Natural killer cell (primary cell): Measurements from ENCODE around the gene RNF121. TPM values are rescaled to one million over a fixed set of nuclear protein-coding genes. Genes with fewer than 3 reads are reported as not detected.
"Not testable (repeated sequence)": the region's sequence is repeated elsewhere in the genome, so short reads cannot be mapped to it uniquely, and the experiment has no call there.

Experiments
- ATAC-seq, 3 donors: fragments of 150-1000 bp in 2 of 3; fragments of 200-7000 bp in 1 of 3; cut with Tn5 transposase; 1 replicate in 1 of 3; 2 replicates in 2 of 3; pipeline ENCODE4 v1.10.0; 2021; ENCODE audit warnings: mild to moderate bottlenecking in 2 of 3, moderate library complexity in 2 of 3
- DNase-seq, 2 donors: peaks; one replicate each; pipeline versions ENCODE4 v3.0.0 to v3.0.0-alpha.2; 2013 to 2021; ENCODE audit warnings: mixed read lengths in 1 of 2
- H3K27ac ChIP-seq: one replicate; pipeline ENCODE4 v1.5.1; 2013; ENCODE audit warnings: mild to moderate bottlenecking, low read length
- H3K27me3 ChIP-seq: one replicate; pipeline ENCODE4 v1.6.1; 2013; ENCODE audit warnings: low read length; ENCODE audit not compliant: control insufficient read depth, insufficient read depth
- H3K36me3 ChIP-seq: one replicate; pipeline ENCODE4 v1.6.1; 2013; ENCODE audit warnings: low read length; ENCODE audit not compliant: control insufficient read depth, insufficient read depth
- H3K4me1 ChIP-seq: one replicate; pipeline ENCODE4 v1.6.1; 2013; ENCODE audit warnings: low read length; ENCODE audit not compliant: control insufficient read depth, insufficient read depth
- H3K4me3 ChIP-seq: one replicate; pipeline ENCODE4 v1.5.1; 2013; ENCODE audit warnings: low read length
- H3K9me3 ChIP-seq: one replicate; pipeline ENCODE4 v1.6.1; 2013; ENCODE audit warnings: low read length; ENCODE audit not compliant: control insufficient read depth, insufficient read depth
- H3K27ac Mint-ChIP-seq, 2 donors: one replicate each; pipeline ENCODE4 v1.8.0; 2022; ENCODE audit warnings: mild to moderate bottlenecking in 2 of 2, mixed read lengths in 2 of 2, moderate library complexity in 1 of 2
- H3K27me3 Mint-ChIP-seq, 2 donors: one replicate each; pipeline ENCODE4 v1.8.0; 2022; ENCODE audit warnings: low read depth in 2 of 2, mixed read lengths in 2 of 2
- H3K36me3 Mint-ChIP-seq: one replicate; pipeline ENCODE4 v1.8.0; 2022; ENCODE audit warnings: mixed read lengths
- H3K4me1 Mint-ChIP-seq, 2 donors: one replicate each; pipeline ENCODE4 v1.8.0; 2022; ENCODE audit warnings: mixed read lengths in 2 of 2
- H3K4me3 Mint-ChIP-seq: one replicate; pipeline ENCODE4 v1.8.0; 2022; ENCODE audit warnings: mild to moderate bottlenecking, moderate library complexity, mixed read lengths
- H3K9me3 Mint-ChIP-seq, 2 donors: one replicate each; pipeline ENCODE4 v1.8.0; 2022; ENCODE audit warnings: mixed read lengths in 2 of 2
- WGBS: methylation state at CpG from one replicate; pipeline ENCODE4 v1.1.7; 2013; ENCODE audit warnings: missing lambda C conversion rate; ENCODE audit not compliant: insufficient coverage; 5-methylcytosine and 5-hydroxymethylcytosine counted together
- intact Hi-C: fragments of 100-400 bp; cut with micrococcal nuclease; formaldehyde crosslinking; loops from one replicate; pipeline ENCODE4 v1.14.2; 2022
- total RNA-seq, 4 donors: library from RNA; stranded (reverse); fragments of 120-200 nt in 1 of 4; gene quantifications; one replicate each; pipeline versions ENCODE4 v1.2.3 to v1.2.4, GENCODE V29; 2013 to 2022
- TF ChIP-seq, protein P1 (sequence below): fragments of 200-600 bp; IDR thresholded peaks from one replicate; pipeline ENCODE4 v1.8.0; 2022; ENCODE audit warnings: antibody characterized with exemption

Gene RNF121
- 10 to 100 TPM; 22.7 to 28.2 (median 22.9) TPM for total RNA-seq
- total RNA-seq (2013), result 17.4 TPM

- peaks cover 37 to 47% of the 10 kb centered on the region in 2 donors for H3K4me1 Mint-ChIP-seq
- peaks cover 2% of the 10 kb centered on the region for H3K36me3 ChIP-seq
These were observed at the start of gene RNF121 for GRCh38 chr11:71928737-71929443. Gene RNF121, plus strand, starts transcription at chr11:71929046. Its CDS starts 16 bp downstream, at chr11:71929062.

DNA sequence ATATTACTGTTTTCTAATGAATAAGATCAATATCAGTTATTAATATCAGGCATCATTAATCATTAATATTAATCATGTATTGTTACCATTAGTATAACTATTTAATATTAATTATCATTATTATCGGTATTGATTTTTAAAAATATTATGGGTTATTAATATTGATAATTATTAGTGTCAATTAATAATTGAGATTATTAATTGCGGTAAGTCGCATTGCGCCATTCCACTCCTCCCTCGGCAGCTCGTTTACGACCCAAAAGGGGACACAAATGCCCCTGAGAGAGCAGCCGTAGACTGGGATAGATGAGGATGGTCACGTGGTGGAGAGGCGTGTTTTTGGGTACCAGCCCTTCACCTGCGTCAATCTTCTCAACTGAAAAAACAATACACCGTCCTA is 43.0 kb upstream of the RNF121 start:
- H3K4me3 ChIP-seq, H3K27me3 Mint-ChIP-seq, H3K9me3 Mint-ChIP-seq, H3K36me3 ChIP-seq, H3K4me1 ChIP-seq, intact Hi-C loops, H3K4me3 Mint-ChIP-seq, DNase-seq, H3K4me1 Mint-ChIP-seq, ATAC-seq, H3K9me3 ChIP-seq, H3K27me3 ChIP-seq, H3K27ac Mint-ChIP-seq, H3K27ac ChIP-seq, H3K36me3 Mint-ChIP-seq: not testable (repeated sequence)
- WGBS, result 97% methylated on average over 11 of the region's 12 CpGs

More at GRCh38 chr11:71928737-71929443, at the start of gene RNF121:
- H3K4me3 Mint-ChIP-seq, result peak within 1 kb of the TSS; percentile 99
- no peaks in the 10 kb centered on the region for H3K9me3 Mint-ChIP-seq
- Histone ChIP-seq H3K9me3 (no peaks in the 10 kb centered on the region), H3K4me3 (peak within 1 kb of the TSS; percentile 73), H3K27me3 (no peaks in the 10 kb centered on the region), H3K4me1 (peaks cover 18% of the 10 kb centered on the region), H3K27ac (peak within 1 kb of the TSS; percentile 83)
- ATAC-seq, result peak; percentile 91 to 96 (median 93)
- intact Hi-C loops, result loop anchor here (1.0 kb wide), 2 partner anchors 151 to 183 kb away; partner anchors contain the start of genes ANAPC15, LRRC51 and NUMA1
- peak within 1 kb of the TSS; percentile 92 to 98 for H3K27ac Mint-ChIP-seq
- TF ChIP-seq, protein P1, sequence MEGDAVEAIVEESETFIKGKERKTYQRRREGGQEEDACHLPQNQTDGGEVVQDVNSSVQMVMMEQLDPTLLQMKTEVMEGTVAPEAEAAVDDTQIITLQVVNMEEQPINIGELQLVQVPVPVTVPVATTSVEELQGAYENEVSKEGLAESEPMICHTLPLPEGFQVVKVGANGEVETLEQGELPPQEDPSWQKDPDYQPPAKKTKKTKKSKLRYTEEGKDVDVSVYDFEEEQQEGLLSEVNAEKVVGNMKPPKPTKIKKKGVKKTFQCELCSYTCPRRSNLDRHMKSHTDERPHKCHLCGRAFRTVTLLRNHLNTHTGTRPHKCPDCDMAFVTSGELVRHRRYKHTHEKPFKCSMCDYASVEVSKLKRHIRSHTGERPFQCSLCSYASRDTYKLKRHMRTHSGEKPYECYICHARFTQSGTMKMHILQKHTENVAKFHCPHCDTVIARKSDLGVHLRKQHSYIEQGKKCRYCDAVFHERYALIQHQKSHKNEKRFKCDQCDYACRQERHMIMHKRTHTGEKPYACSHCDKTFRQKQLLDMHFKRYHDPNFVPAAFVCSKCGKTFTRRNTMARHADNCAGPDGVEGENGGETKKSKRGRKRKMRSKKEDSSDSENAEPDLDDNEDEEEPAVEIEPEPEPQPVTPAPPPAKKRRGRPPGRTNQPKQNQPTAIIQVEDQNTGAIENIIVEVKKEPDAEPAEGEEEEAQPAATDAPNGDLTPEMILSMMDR, result no peak
- peak; percentile 96 to 97 for DNase-seq
- no peaks in the 10 kb centered on the region for H3K27me3 Mint-ChIP-seq
- H3K36me3 Mint-ChIP-seq, result no peaks in the 10 kb centered on the region
- under 1% methylated on average over 32 of the region's 32 CpGs for WGBS

GRCh38 chr11:71888335-71889010 is 40.4 kb upstream of the RNF121 start:
- H3K9me3 ChIP-seq, H3K36me3 ChIP-seq, H3K27me3 ChIP-seq, H3K4me3 Mint-ChIP-seq, intact Hi-C loops, H3K4me1 Mint-ChIP-seq, H3K4me3 ChIP-seq, DNase-seq, H3K27ac Mint-ChIP-seq, H3K4me1 ChIP-seq, H3K36me3 Mint-ChIP-seq, ATAC-seq, H3K9me3 Mint-ChIP-seq, H3K27ac ChIP-seq, H3K27me3 Mint-ChIP-seq: not testable (repeated sequence)
- 96% methylated on average over 14 of the region's 14 CpGs for WGBS

GRCh38 chr11:71889181-71889872 is 39.5 kb upstream of the RNF121 start:
- 92% methylated on average over 13 of the region's 14 CpGs for WGBS
- H3K4me3 ChIP-seq, H3K27me3 Mint-ChIP-seq, H3K27me3 ChIP-seq, H3K9me3 ChIP-seq, H3K4me1 ChIP-seq, H3K4me3 Mint-ChIP-seq, H3K27ac Mint-ChIP-seq, H3K36me3 ChIP-seq, intact Hi-C loops, ATAC-seq, DNase-seq, H3K36me3 Mint-ChIP-seq, H3K4me1 Mint-ChIP-seq, H3K27ac ChIP-seq, H3K9me3 Mint-ChIP-seq: not testable (repeated sequence)
